Fibroblast of pulmonary artery (primary cell): ENCODE data around the gene FBXW4.

Source experiments
- DNase-seq: peaks from one replicate; pipeline ENCODE4 v3.0.0-alpha.2; 2010; ENCODE audit warnings: low read depth
- H3K4me3 ChIP-seq: replicated peaks from 2 replicates; pipeline ENCODE4 v1.5.1; 2011; ENCODE audit warnings: low read depth, mild to moderate bottlenecking, control low read depth, low read length, moderate library complexity
- TF ChIP-seq, protein P1 (sequence below): IDR thresholded peaks from 2 replicates; pipeline ENCODE4 v1.5.1; 2011; ENCODE audit warnings: mild to moderate bottlenecking, control low read depth, low read length, inconsistent platforms; ENCODE audit errors: missing control alignments

Gene FBXW4

DNA sequence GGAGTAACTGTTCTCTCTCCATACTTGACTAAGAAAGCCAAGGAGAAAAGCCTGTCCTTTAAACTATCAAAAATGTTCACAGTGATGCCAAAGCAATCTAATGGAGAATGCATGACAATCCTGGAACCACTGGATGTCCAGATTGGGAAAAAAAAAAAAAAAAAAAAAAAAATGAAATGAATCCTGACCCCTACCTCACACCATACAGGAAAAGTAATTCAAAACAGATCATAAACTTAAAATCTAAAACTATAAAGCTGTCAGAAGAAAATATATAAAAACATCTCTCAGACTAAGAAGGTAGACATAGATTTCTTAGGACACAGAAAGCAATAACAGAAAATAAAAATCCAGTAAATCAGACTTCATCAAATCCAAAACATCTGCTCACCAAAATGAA is 18.4 kb downstream of the FBXW4 start:
- no peak overlapping the region for H3K4me3 ChIP-seq
- TF ChIP-seq, protein P1, sequence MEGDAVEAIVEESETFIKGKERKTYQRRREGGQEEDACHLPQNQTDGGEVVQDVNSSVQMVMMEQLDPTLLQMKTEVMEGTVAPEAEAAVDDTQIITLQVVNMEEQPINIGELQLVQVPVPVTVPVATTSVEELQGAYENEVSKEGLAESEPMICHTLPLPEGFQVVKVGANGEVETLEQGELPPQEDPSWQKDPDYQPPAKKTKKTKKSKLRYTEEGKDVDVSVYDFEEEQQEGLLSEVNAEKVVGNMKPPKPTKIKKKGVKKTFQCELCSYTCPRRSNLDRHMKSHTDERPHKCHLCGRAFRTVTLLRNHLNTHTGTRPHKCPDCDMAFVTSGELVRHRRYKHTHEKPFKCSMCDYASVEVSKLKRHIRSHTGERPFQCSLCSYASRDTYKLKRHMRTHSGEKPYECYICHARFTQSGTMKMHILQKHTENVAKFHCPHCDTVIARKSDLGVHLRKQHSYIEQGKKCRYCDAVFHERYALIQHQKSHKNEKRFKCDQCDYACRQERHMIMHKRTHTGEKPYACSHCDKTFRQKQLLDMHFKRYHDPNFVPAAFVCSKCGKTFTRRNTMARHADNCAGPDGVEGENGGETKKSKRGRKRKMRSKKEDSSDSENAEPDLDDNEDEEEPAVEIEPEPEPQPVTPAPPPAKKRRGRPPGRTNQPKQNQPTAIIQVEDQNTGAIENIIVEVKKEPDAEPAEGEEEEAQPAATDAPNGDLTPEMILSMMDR: no peak
- no peak for DNase-seq

DNA sequence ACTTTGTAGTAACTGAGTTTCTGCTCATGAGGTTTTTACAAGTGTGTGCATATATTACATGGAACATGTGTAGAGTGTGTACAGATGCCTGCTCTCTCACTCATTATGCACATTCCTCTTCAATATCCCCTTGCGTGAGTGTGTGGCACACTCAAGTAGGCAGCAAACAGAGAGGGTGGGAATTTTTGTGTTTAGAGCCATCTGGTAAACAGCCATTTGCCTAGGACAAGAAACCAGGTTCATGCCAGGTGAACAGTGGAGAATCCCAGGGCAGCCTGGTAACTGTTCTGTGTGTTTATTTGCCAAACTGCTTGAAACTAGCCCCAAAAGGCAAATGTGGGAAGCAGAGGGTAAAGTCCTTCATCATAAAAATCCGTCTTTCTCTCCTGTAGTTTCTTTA is 19.9 kb downstream of the FBXW4 start:
- no peak for DNase-seq
- H3K4me3 ChIP-seq: no peak overlapping the region

DNA sequence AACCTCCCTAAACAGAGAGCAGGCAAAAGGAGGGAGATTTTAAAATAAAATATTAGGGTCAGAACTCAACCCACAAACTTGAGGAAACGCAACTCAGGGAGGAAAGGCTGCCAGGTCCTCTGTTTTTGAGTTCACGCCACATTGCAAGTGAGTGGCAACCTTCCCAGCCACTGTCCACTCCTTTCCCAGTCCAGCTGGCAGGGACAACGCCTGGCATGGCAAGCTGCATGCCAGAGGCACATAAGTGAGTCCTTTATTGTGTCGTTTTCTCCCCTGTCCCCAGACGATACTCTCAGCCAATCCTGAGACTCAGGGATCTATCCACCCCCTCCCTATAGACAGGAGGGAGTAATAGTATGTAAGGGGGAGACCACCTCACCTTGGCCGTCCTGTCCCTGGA is 22.4 kb downstream of the FBXW4 start:
- H3K4me3 ChIP-seq: no peak overlapping the region
- TF ChIP-seq, protein P1: no peak
- DNase-seq: no peak

More for the DNA sequence above, 19.9 kb downstream of the FBXW4 start:
- TF ChIP-seq, protein P1: no peak

DNA sequence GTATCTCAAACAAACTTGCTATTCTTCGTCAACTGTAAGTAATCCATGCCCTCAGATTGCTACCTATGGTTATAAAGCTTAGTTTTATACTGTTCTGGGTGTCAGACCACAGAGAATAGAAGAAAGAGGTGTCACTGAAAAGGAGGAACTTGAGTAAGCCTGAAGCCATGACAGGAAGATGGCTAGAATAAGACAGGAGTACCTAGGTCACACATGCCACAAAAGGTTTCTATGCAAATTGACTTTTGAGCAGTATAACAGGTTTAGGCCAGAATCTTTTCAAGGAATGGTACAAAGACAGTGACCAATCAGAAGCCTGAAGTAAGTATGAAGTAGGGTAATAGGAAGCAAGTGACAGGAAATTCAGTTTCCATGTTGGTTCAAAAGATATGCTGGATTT is 23.5 kb downstream of the FBXW4 start:
- no peak overlapping the region for H3K4me3 ChIP-seq
- TF ChIP-seq, protein P1: no peak
- no peak for DNase-seq

DNA sequence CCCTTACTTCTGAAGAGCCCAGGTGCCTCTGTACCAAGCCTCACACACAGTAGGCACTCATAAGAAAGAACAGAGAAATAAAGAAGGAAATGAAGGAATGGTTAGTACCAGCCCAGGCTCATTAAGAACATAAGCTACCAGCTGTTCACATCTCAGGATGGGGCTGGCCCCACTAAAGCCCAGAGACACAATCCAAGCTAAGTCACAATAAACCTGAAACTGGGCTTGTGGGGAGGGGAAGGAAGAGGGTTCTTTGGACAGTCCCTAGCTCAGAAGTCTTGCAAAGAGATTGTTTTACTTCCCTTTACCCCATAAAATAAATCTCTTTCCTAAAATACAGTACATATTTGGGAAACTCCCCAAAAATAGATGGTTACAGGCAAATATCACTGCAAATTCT is 24.3 kb downstream of the FBXW4 start:
- TF ChIP-seq, protein P1: no peak
- DNase-seq: no peak
- H3K4me3 ChIP-seq: no peak overlapping the region

DNA sequence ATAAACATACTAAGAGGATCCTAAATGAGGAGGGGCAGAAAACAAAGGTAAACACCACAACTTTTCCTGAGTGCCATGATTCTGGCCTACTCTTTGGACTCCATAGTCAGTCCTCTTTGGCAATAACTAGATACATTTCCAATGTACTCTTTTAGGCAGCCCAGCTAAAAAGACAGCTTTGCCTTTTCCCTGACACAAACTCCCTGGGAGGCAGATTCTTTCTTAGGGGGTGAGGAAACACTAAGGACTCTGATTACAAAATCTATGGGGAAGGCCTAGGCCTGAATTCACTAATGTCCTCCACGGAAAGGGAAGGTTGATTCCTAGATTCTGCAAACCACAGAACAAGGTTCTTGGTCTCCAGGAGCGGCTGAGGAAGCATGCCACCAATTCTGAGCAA is 25.8 kb downstream of the FBXW4 start:
- TF ChIP-seq, protein P1: no peak
- DNase-seq: no peak
- H3K4me3 ChIP-seq: no peak overlapping the region

DNA sequence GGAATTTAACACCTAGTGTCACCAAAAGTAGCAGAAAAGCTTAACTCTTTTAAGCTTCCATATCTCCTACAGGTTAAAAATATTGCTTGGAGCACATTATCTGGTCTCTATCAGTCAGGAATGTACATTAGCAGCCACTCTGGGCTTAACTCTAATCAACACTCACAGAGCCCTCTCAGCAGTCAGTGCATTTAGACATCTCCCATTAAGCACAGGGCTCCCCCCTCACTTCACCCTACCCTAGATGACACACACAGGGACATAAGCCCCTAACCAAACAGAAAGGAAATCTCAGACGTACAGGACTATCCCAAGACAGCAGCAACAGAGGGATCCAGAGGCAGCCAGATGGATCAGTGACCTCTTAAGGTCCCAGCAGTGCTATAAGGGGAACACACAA is 26.4 kb downstream of the FBXW4 start:
- DNase-seq: no peak
- no peak overlapping the region for H3K4me3 ChIP-seq
- TF ChIP-seq, protein P1: no peak
